HEK293 (cell line): ENCODE results near the gene ZRANB1.

Experiments
- CTCF ChIA-PET: fragments of 350-600 bp; formaldehyde crosslinking; extraction: SDS; loops from one replicate; lab custom pipeline; 2021; ENCODE audit warnings: antibody characterized with exemption; lab: Yijun Ruan, JAX
- POLR2A ChIA-PET: fragments of 300-600 bp; formaldehyde crosslinking; extraction: SDS; loops from one replicate; lab custom pipeline; 2020; ENCODE audit warnings: antibody characterized with exemption, inconsistent platforms; lab: Yijun Ruan, JAX
- H3K27ac ChIP-seq: fragments of 200-500 bp; sonication (Bioruptor generic); 2 replicates; pipeline ENCODE4 v1.5.1; 2014; ENCODE audit warnings: low read depth, low read length, control low read depth, inconsistent platforms; ENCODE audit errors: extremely low read depth
- H3K36me3 ChIP-seq, 2 experiments: fragments of 200-500 bp in 1 of 2; sonication (Bioruptor generic) in 1 of 2; 1 replicate in 1 of 2; 2 replicates in 1 of 2; pipeline ENCODE4 v1.5.1; 2014 to 2017; ENCODE audit warnings: inconsistent platforms in 2 of 2, low read length in 2 of 2; ENCODE audit not compliant: control insufficient read depth in 2 of 2, insufficient read depth in 1 of 2
- H3K4me1 ChIP-seq: fragments of 200-500 bp; sonication (Bioruptor generic); 2 replicates; pipeline ENCODE4 v1.5.1; 2014; ENCODE audit warnings: mild to moderate bottlenecking, low read length, inconsistent platforms; ENCODE audit not compliant: control insufficient read depth, insufficient read depth
- H3K4me3 ChIP-seq: 2 replicates; pipeline ENCODE4 v1.5.1; 2011; ENCODE audit warnings: low read depth, mild to moderate bottlenecking, control low read depth, low read length, moderate library complexity
- H3K9me3 ChIP-seq: fragments of 200-500 bp; sonication (Bioruptor generic); 2 replicates; pipeline ENCODE4 v1.5.1; 2014; ENCODE audit warnings: low read depth, low read length, inconsistent platforms; ENCODE audit not compliant: control insufficient read depth, insufficient read depth
- CTCF ChIP-seq: fragments of 450-650 bp; formaldehyde crosslinking; IDR thresholded peaks from 2 replicates; pipeline ENCODE4 v1.5.1; 2016; ENCODE audit warnings: missing biosample characterization, missing genetic modification characterization
- EGR2 ChIP-seq: fragments of 450-650 bp; formaldehyde crosslinking; IDR thresholded peaks from 2 replicates; pipeline ENCODE4 v1.5.1; 2016; ENCODE audit warnings: low read depth, missing biosample characterization, missing genetic modification characterization
- PATZ1 ChIP-seq: fragments of 450-650 bp; formaldehyde crosslinking; IDR thresholded peaks from 2 replicates; pipeline ENCODE4 v1.5.1; 2016; ENCODE audit warnings: missing biosample characterization, missing genetic modification characterization
- ZBTB10 ChIP-seq: fragments of 450-650 bp; formaldehyde crosslinking; IDR thresholded peaks from 2 replicates; pipeline ENCODE4 v1.5.1; 2016; ENCODE audit warnings: missing biosample characterization, missing genetic modification characterization
- ZBTB8A ChIP-seq: fragments of 450-650 bp; formaldehyde crosslinking; IDR thresholded peaks from 2 replicates; pipeline ENCODE4 v1.5.1; 2016; ENCODE audit warnings: missing biosample characterization, missing genetic modification characterization
- ZEB2 ChIP-seq: fragments of 450-650 bp; formaldehyde crosslinking; IDR thresholded peaks from 2 replicates; pipeline ENCODE4 v1.5.1; 2016; ENCODE audit warnings: missing biosample characterization, missing genetic modification characterization
- ZNF138 ChIP-seq: fragments of 450-650 bp; formaldehyde crosslinking; IDR thresholded peaks from 2 replicates; pipeline ENCODE4 v1.5.1; 2016; ENCODE audit warnings: missing biosample characterization, missing genetic modification characterization, borderline replicate concordance
- ZNF223 ChIP-seq: fragments of 450-650 bp; formaldehyde crosslinking; IDR thresholded peaks from 2 replicates; pipeline ENCODE4 v1.5.1; 2016; ENCODE audit warnings: missing biosample characterization, missing genetic modification characterization
- ZNF341 ChIP-seq: fragments of 450-650 bp; formaldehyde crosslinking; IDR thresholded peaks from 2 replicates; pipeline ENCODE4; 2016; ENCODE audit warnings: low read depth, missing biosample characterization, missing genetic modification characterization
- ZNF501 ChIP-seq: fragments of 450-650 bp; formaldehyde crosslinking; IDR thresholded peaks from 2 replicates; pipeline ENCODE4 v1.5.1; 2016; ENCODE audit warnings: missing biosample characterization, missing genetic modification characterization
- ZNF548 ChIP-seq: fragments of 450-650 bp; formaldehyde crosslinking; IDR thresholded peaks from 2 replicates; pipeline ENCODE4 v1.5.1; 2016; ENCODE audit warnings: missing biosample characterization, missing genetic modification characterization
- ZNF560 ChIP-seq: fragments of 450-650 bp; formaldehyde crosslinking; IDR thresholded peaks from 2 replicates; pipeline ENCODE4 v1.5.1; 2017; ENCODE audit warnings: missing biosample characterization, missing genetic modification characterization, borderline replicate concordance
- ZNF561 ChIP-seq: fragments of 450-650 bp; IDR thresholded peaks from 2 replicates; pipeline ENCODE4 v1.5.1; 2018; ENCODE audit warnings: missing biosample characterization, missing genetic modification characterization, borderline replicate concordance
- ZNF610 ChIP-seq: fragments of 450-650 bp; formaldehyde crosslinking; IDR thresholded peaks from 2 replicates; pipeline ENCODE4 v1.5.1; 2016; ENCODE audit warnings: missing biosample characterization, missing genetic modification characterization, borderline replicate concordance
- ZNF621 ChIP-seq: fragments of 450-650 bp; formaldehyde crosslinking; IDR thresholded peaks from 2 replicates; pipeline ENCODE4 v1.5.1; 2017; ENCODE audit warnings: missing biosample characterization, missing genetic modification characterization
- ZNF677 ChIP-seq: fragments of 450-650 bp; IDR thresholded peaks from 2 replicates; pipeline ENCODE4 v1.5.0; 2018; ENCODE audit warnings: missing biosample characterization, mild to moderate bottlenecking, missing genetic modification characterization, moderate library complexity
- ZNF768 ChIP-seq: fragments of 450-650 bp; formaldehyde crosslinking; IDR thresholded peaks from 2 replicates; pipeline ENCODE4 v1.5.1; 2018; ENCODE audit warnings: missing biosample characterization, mild to moderate bottlenecking, missing genetic modification characterization
- TF ChIP-seq, protein P1 (sequence below): fragments of 450-650 bp; formaldehyde crosslinking; IDR thresholded peaks from 2 replicates; pipeline ENCODE4 v1.5.1; 2017; ENCODE audit warnings: missing biosample characterization, missing genetic modification characterization

ZRANB1 gene

DNA sequence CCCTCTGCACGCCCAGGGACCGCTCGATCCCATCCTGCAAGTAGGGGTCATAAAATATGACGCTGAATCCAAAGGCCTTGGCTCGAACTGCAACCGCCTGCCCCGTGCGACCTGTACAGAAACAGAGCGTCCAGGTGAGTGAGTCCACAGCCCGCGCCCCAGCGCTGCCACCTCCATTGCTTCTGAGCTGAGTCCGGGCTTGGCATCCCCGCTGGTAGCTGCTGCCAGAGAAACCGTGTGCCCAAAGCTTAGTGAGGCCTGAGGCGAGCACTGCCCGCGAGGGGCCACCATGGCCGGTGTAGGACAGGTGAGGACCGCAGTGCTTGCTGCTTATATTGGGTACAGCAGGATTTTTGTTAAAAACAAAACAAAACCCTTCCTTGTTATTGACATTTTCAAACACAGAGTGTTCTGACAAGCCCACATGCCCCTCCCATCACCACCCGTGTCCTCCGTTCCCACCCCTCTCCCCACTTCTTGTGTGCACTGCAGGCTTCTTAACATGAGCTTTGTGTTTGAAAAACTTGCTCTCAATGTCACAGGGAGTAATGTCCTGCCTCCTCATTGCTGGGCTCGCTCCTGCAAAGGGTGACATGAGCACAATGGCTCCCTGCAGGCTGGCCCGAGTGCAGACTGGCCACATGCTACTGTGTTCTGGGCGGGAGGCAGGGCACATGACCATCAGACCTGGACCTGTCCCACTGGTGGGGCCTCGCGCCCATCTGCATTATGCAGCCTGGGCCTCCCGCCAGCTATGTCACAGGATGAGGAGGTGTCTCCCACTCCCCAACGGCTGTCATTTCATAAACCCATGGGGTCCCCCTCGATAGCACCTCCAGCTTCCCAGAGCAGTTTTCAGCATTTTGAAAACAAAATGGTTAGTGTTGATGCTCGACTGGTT, 52.9 kb downstream of the ZRANB1 start:
- Histone ChIP-seq H3K27ac (no peak overlapping the region), H3K36me3 (peaks cover 17 to 92% of the 10 kb centered on the region in 2 experiments), H3K4me1 (no peaks in the 10 kb centered on the region), H3K9me3 (no peaks in the 10 kb centered on the region), H3K4me3 (no peak overlapping the region)
- ChIA-PET POLR2A (no interaction called here), CTCF (interaction anchor here (0.6 kb wide), 1 partner anchor 27 kb away, joined by 4 read pairs; no protein-coding TSS in a partner anchor)
- no peak for TF ChIP-seq PATZ1 (tag by site-specific recombination)
- TF ChIP-seq ZNF561 (tag by site-specific recombination), result no peak
- no peak for TF ChIP-seq ZBTB10 (tag by site-specific recombination)
- TF ChIP-seq ZNF223 (tag by site-specific recombination), result no peak
- TF ChIP-seq ZNF610 (tag by site-specific recombination), result no peak
- no peak for TF ChIP-seq ZNF677 (tag by site-specific recombination)
- TF ChIP-seq, protein P1, sequence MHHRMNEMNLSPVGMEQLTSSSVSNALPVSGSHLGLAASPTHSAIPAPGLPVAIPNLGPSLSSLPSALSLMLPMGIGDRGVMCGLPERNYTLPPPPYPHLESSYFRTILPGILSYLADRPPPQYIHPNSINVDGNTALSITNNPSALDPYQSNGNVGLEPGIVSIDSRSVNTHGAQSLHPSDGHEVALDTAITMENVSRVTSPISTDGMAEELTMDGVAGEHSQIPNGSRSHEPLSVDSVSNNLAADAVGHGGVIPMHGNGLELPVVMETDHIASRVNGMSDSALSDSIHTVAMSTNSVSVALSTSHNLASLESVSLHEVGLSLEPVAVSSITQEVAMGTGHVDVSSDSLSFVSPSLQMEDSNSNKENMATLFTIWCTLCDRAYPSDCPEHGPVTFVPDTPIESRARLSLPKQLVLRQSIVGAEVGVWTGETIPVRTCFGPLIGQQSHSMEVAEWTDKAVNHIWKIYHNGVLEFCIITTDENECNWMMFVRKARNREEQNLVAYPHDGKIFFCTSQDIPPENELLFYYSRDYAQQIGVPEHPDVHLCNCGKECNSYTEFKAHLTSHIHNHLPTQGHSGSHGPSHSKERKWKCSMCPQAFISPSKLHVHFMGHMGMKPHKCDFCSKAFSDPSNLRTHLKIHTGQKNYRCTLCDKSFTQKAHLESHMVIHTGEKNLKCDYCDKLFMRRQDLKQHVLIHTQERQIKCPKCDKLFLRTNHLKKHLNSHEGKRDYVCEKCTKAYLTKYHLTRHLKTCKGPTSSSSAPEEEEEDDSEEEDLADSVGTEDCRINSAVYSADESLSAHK (tag by site-specific recombination), result no peak
- TF ChIP-seq ZNF768 (tag by site-specific recombination), result no peak
- no peak for TF ChIP-seq ZNF548 (tag by site-specific recombination)
- TF ChIP-seq ZNF501 (tag by site-specific recombination), result no peak
- TF ChIP-seq ZNF621 (tag by site-specific recombination), result no peak
- no peak for TF ChIP-seq ZBTB8A (tag by site-specific recombination)
- no peak for TF ChIP-seq ZNF560 (tag by site-specific recombination)
- TF ChIP-seq EGR2, result no peak
- TF ChIP-seq ZNF341, result no peak
- no peak for TF ChIP-seq ZEB2
- no peak for TF ChIP-seq ZNF138 (tag by site-specific recombination)
- no peak for TF ChIP-seq CTCF
